Kidney epithelial cell (primary cell): ENCODE results near the gene APOBEC3C. TPM values are rescaled to one million over a fixed set of nuclear protein-coding genes. Genes with fewer than 3 reads are reported as not detected.

ENCODE experiments used
- DNase-seq: peaks from one replicate; pipeline ENCODE4 v3.0.0-alpha.2; 2010; ENCODE audit warnings: low read depth
- H3K27me3 ChIP-seq: 2 replicates; pipeline ENCODE4 v1.6.0; 2011; ENCODE audit warnings: low read length; ENCODE audit not compliant: control insufficient read depth, insufficient read depth
- H3K36me3 ChIP-seq: 2 replicates; pipeline ENCODE4 v1.5.1; 2011; ENCODE audit warnings: low read length; ENCODE audit not compliant: control insufficient read depth, insufficient read depth
- H3K4me3 ChIP-seq: 2 replicates; pipeline ENCODE4 v1.5.1; 2011; ENCODE audit warnings: low read depth, mild to moderate bottlenecking, control low read depth, low read length
- CTCF ChIP-seq: IDR thresholded peaks from 2 replicates; pipeline ENCODE4 v1.5.1; 2011; ENCODE audit warnings: mild to moderate bottlenecking, moderate library complexity, low read length, control low read depth, inconsistent platforms; ENCODE audit not compliant: insufficient read depth, poor library complexity, severe bottlenecking
- total RNA-seq: library from RNA; depleted of rRNA; stranded (reverse); fragments of >200 nt; gene quantifications from 2 replicates; pipeline ENCODE4 v1.2.3, GENCODE V29; 2015

The APOBEC3C gene
- total RNA-seq, 1 donor from 2014 or later = 8.9 TPM

- Histone ChIP-seq H3K27me3 (no peaks in the 10 kb centered on the region), H3K4me3 (no peak overlapping the region), H3K36me3 (no peaks in the 10 kb centered on the region)
- DNase-seq = no peak
- TF ChIP-seq CTCF = no peak
Observed at GRCh38 chr22:39068033-39068785, 54.2 kb downstream of the APOBEC3C start.

Other genes starting within 250 kb of the APOBEC3C start
- gene DNAL4, start 220.1 kb upstream of the APOBEC3C start, total RNA-seq = 30.3 and 46.9 TPM in 2 replicates
- 2.4 and 5.4 TPM in 2 replicates for gene NPTXR, start 170.2 kb upstream of the APOBEC3C start, total RNA-seq
- gene CBX6, start 142.0 kb upstream of the APOBEC3C start, total RNA-seq = 54.5 and 60.3 TPM in 2 replicates
- 0.34 and 1.0 TPM in 2 replicates for gene APOBEC3A, start 56.6 kb upstream of the APOBEC3C start, total RNA-seq
- gene APOBEC3B, start 31.9 kb upstream of the APOBEC3C start, total RNA-seq = 15.2 and 21.1 TPM in 2 replicates
- 0.84 TPM in 1 of 2 replicates, not detected in the other for gene APOBEC3D, start 6.9 kb downstream of the APOBEC3C start, total RNA-seq
- 7.5 and 8.7 TPM in 2 replicates for gene APOBEC3F, start 26.6 kb downstream of the APOBEC3C start, total RNA-seq
- gene APOBEC3G, start 63.0 kb downstream of the APOBEC3C start, total RNA-seq = 8.1 and 9.7 TPM in 2 replicates
- gene APOBEC3H, start 83.0 kb downstream of the APOBEC3C start, total RNA-seq = not detected in 2 replicates
- gene CBX7, start 138.4 kb downstream of the APOBEC3C start, total RNA-seq = 2.9 and 3.1 TPM in 2 replicates
- gene PDGFB, start 230.7 kb downstream of the APOBEC3C start, total RNA-seq = 159 and 165 TPM in 2 replicates